Measurements from ENCODE around the gene NEUROD4.
A peak's percentile ranks its signal among the peaks of the same experiment; 100 is the strongest.

NEUROD4 gene

GRCh38 chr12:55061024-55061423 is 41.2 kb downstream of the NEUROD4 start:
- DNase-seq: no peak

GRCh38 chr12:55063291-55063690 is 43.5 kb downstream of the NEUROD4 start:
- DNase-seq: no peak

- DNase-seq: no peak
Measured at GRCh38 chr12:55065535-55065934, 45.8 kb downstream of the NEUROD4 start.

DNA sequence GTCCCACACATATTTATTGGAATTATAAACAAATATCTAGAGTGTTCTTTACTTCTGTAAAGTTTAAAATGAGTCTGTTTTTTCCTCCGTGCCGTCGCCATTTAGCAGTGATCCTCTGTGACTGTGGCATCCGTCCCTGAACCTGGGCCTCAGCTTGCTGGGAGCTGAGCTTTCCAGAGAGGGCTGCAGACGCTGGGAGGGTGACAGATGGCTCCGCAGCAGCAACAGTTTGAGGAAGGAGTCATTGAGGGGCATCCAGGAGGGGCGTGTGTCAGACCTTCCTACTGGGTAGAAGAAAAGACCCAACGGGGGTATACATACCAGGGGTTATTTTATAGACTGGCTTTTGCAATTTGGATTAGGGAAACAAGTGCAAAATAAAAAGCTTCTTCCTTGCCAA is 47.9 kb downstream of the NEUROD4 start:
- no peak for DNase-seq

- DNase-seq: peak; percentile 75
Measured at GRCh38 chr12:55068416-55069010, 48.7 kb downstream of the NEUROD4 start.

DNA sequence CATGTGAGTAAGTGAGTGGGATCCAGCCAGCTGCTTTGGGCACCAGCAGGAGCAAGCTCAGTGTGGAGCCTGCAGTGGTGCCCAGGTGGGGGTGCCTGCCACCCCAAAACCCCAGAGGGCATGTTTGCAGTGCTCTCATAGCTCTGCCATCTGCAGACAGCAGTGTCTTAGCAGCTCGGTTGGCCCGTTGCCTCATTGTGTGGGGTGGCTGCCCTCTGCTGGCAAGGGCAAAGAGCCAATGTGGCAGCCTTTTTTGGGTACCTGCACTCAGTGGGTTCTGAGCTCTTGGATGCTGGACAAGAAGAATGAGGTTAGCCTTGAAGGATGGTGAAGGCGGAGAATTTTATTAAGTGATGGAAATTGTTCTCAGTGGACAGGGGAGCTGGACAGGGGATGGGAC is 52.3 kb downstream of the NEUROD4 start:
- DNase-seq: peak; percentile 74

DNA sequence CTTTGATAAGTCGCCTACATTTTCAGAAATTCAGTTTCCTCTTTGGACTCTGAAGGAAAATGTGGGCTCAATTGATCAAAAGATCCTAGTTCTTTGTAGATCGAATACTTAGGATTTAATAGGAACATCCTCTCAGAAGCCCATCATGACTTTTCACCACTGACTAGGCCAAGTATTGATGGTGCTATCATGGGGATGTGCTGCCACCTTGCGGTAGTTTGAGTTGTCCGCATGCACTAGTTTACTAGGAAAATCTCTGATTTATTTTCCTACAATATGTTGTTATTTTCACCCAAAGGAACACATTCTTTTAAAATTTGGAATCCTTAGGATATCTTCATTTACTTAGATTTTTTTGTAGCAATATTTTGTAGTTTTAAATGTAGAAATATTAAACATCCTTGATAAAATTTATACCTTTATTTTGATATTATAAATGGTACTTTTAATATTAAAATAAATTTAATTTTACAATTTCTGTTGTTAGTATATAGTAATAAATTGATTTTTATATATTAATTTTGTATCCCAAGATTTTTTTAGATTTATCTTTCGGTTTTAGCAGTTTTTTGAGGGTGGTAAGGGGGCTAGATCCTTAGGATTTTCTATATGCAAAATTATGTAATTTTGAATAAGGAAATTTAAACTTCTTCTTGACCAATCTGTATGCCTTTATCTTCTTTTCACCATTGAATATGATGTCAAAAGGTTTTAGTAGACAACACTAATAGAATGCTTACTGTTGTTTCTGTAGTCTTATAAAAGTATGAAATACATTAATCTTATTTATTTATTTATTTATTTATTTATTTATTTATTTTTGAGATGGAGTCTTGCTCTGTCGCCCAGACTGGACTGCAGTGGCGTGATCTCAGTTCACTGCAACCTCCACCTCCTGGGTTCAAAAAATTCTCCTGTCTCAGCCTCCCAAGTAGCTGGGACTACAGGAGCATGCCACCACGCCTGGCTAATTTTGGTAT is 53.6 kb downstream of the NEUROD4 start:
- peak; percentile 88 for DNase-seq

- no peak for DNase-seq
Measured at GRCh38 chr12:55074806-55075205, 55.0 kb downstream of the NEUROD4 start.

All from suppressor macrophage treated with lipopolysaccharide for 4 hours (primary cell).